Stimulated activated CD4-positive, alpha-beta T cell treated with anti-CD3 and anti-CD28 coated beads, Interleukin-2, amount 100 ng/mL, for 24 hours (primary cell): ENCODE measurements around the gene C11orf54.
"Not testable (repeated sequence)": the region's sequence is repeated elsewhere in the genome, so short reads cannot be mapped to it uniquely, and the experiment has no call there.

ENCODE experiments used
- DNase-seq, 2 donors: peaks; one replicate each; pipeline ENCODE4 v3.0.0-alpha.2; 2020

The C11orf54 gene

DNA sequence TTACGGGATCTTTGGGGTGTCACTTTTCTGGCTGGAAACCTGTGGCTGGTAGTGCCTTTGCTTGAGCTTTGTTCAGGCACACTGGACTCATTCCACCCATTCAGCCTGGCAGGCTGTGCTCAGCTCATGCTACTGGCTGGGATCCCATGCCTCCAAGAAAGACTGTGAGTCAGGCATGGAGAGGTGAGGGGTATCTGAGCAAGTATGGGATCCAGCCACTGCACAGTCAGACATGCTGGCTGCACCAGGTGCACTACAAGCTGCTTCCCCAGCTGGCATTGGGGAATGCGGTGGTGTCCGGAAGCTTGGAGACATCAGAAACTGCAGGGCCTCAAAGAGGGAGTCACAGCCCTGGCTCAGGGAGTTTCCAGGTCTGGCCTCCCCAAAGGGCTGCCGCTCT, 30.7 kb downstream of the C11orf54 start:
- DNase-seq = no peak

DNA sequence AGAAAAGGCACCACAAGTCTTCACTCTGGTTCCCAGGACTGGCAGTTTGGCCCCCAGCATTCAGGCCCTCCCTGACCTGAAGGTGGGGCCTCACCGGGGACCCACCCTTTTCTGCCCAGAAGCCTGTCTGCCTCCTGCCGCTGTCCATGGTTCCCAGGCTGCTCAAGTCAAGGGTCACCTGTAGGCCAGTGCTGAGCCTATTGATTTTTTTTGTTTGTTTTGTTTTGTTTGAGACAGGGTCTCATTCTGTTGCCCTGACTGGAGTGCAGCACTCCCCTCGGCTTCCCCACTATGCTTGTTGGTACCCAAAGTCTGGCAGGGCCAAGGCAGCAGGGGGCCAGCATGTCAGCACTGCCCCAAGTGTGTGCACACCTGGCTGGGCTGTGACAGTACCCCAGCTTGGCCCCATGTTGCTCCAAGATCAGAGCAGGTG, 31.6 kb downstream of the C11orf54 start:
- DNase-seq = no peak

DNA sequence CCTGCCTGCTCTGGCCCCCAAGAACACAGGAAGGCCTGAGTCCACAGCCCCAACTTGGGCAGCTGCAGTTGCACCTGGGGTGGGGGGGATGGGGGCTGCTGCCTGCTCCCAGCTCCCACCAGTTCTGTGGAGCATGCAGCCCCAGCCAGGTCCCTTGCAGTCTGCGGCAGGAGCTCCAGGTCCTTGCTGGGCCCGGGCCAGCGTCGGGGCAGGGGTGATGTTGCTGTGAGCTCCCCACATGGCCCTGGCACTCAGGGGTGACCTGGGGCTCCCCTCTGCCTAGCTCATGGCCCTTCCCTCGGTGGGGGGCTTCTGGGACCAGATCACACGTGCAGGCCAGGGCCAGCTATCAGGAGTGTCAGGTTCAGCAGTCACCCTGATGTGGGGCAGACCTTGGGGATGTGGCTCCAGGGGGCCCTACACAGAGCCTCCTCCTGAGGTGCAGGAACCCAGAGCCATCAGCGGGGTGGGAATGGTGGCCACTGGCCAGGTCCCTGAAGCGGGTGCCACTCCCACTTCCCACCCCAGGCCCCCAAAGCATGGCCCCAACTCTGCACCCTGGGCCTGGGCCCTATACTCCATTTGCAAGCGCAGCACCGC, 32.2 kb downstream of the C11orf54 start:
- DNase-seq = no peak

DNA sequence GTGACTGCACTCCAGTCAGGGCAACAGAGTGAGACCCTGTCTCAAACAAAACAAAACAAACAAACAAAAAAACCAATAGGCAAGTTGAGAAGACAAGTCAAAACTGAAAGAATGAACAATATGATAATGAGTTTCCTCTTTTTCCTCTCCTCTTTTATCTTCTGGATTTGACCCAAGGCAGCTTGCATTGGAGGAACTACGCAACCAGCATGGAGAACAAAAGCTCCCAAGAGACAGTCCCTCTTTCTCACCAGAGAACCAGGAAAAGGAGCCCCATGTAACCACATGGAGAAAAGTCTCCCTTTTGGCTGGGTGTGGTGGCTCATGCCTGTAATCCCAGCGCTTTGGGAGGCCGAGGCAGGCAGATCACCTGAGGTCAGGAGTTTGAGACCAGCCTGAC, 33.1 kb downstream of the C11orf54 start:
- not testable (repeated sequence) for DNase-seq

DNA sequence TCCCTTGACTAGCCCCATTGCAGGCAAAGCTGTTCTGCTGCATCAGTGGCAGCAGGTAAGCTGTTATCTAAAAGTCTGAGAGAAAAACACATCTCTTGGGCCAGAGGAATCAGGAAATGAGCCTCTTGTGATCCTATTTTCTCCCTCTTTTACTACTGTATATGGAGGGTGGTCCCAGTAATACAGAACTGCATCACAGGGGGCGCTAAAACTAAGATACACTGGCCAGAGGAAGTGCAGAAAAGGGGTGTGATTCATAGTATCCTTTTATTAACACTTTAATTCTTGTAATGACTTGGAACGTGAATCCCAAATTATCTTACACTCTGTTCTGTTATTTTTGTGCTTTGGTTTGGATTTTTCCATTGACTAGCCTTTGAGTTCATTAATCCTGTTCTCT, 33.8 kb downstream of the C11orf54 start:
- no peak for DNase-seq

DNA sequence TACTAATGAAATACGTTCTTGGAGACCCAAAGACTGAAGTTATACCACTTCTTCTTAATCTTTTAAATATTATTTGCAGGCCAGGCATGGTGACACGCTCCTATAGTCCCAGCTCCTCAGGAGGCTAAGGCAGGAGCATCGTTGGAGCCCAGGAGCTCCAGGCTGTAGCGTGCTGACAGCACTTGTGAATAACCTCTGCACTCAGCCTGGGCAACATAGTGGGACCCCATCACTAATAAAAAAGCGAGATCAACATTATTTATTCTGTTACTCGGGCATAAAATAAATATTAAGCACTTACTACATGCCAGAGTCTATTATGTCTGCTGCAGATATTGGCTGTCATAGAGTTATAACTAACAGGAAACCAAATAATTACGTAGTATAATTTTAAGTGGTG, 41.9 kb downstream of the C11orf54 start:
- DNase-seq = no peak

DNA sequence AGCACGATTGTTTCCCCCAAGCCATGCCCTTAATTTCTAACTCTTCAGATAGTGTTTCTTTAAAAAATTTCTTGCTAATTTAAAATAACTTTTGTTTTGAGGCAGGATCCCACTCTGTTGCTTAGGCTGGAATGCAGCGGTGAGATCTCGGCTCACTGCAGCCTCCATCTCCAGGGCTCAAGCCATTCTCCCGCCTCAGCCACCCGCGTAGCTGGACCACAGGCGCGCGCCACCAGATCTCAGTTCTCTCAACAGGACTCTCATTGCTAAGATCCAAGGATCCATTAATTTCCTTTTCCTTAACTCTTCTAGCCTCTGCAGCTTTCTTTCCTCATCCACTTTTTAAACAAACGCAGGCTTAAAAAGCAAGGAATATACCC, 42.3 kb downstream of the C11orf54 start:
- DNase-seq = no peak

DNA sequence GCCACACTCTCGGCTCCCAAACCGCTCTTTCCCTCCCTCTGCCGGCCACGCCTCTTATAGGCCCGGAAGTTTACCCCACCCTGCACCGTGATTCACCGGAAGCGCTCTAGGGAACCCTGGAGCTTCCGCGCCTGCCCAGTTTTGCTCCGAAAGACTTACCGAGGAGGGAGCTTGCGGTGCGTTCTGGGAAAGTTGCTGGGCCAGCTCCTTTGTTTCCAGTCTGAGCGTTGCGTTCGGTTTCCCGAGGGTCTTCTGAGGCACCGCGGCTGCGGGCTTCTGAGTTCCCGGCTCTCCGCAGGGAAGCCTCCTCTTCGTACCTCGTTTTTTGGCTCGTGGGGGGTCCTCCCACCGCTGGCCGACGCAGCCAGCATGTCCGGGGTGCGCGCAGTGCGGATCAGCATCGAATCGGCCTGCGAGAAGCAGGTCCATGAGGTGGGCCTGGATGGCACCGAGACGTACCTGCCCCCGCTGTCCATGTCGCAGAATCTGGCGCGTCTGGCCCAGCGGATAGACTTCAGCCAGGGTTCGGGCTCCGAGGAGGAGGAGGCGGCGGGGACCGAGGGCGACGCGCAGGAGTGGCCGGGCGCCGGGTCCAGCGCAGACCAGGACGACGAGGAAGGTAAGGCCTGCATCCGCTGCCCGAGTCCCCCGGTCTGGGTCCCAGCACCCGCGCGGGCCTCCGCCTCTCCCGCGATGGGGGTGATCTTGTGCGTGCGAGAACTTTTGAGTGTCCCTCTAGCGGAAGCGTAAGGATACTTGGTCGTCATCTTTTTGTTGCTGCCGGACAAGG, 42.9 kb downstream of the C11orf54 start, which contains the start of gene MED17:
MED17 (plus strand) TSS at position 138 of the 790 bp plus-strand sequence; CDS start at position 370, 232 bp downstream.
- DNase-seq = peak; percentile 90 to 94

DNA sequence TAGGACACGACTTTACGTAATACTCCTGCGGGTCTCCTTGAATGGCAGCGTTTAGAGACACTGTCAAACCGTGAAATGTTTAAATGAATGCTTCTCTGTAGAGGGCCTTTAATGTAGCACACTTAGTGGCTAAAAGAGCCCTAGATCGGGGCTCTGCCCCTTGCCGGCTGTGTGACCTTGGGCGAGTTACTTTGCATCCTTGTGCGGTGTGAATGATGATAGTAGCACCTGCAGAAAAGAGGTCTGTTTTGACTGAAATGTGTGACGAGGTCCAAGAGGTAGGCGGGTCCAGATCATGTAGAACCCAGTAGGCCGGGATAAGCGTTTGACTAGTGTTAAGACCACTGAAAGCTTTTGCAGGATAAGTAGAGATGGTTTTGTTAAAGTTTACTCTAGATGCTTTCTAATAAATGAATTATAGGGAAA, 43.5 kb downstream of the C11orf54 start:
- peak in 1 of 2 donors; percentile 15 for DNase-seq

DNA sequence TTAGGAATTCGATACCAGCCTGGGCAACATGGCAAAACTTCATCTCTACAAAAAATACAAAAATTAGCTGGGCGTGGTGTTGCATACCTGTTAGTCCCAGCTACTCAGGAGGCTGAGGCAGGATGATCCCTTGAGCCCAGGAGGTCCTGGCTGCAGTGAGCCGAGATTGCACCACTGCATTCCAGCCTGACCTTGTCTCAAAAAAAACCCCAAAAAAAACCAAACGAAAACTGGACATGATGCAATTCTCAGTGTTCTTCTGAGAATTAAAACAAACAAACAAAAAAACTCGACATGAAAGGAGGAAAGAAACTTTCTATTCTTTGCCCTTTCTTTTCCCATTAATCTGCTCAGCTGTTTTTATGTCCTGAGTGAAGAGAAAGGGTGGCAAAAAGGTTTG, 50.0 kb downstream of the C11orf54 start:
- DNase-seq = no peak

DNA sequence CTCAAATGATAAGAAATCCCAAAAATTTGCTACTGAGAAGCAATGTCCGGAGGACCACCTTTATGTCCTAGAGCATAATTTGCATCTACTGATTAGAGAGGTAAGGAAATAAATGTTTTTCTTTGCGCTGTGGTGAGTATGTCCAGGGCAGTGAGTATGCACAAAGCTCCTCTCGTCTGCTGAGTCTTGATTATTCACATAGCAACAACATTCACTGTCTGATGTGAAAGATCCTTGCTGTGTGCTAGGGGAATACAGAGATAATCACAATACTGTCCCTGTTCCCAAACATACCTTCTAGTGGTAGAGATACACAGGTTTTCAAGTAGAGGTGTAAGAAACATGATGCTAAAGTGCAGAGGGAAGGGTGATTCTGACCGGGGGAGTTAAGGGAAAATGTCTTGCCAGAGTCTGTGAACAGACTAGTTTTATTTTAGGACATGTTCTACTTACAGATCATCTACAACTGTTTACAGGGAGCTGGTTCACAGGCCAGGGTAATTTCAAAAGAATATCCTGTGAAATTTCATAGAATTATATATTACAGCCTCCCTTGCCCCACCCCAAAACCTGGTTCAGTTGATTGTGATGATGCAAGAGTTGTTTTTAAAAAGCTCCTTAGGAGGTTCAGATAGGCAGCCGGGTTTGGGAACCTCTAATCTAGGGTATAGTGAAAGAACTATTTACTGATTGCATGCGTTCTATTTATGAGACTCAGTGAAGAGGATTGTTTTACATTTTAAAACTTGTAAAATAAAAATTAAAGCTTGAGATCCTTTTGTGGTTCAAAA, 55.2 kb downstream of the C11orf54 start:
- no peak for DNase-seq

DNA sequence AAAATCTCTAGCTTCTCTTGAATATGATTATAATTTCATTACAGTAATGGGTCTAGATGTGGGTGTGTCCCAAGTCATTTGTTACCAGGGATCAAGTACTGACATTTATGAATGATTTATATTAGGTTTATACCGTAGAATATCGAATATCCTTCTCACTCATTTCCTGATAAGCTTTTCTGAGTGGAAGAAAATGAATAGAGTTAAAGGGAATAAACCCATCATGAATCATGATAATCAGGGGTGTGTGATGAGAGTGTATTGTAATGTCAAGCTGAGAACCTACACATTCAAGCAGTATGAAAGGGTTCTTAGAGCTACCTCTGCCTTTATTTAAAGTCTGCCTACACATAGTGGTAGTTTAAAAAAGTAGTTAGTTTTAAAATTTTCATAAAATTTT, 59.9 kb downstream of the C11orf54 start:
- DNase-seq = no peak

DNA sequence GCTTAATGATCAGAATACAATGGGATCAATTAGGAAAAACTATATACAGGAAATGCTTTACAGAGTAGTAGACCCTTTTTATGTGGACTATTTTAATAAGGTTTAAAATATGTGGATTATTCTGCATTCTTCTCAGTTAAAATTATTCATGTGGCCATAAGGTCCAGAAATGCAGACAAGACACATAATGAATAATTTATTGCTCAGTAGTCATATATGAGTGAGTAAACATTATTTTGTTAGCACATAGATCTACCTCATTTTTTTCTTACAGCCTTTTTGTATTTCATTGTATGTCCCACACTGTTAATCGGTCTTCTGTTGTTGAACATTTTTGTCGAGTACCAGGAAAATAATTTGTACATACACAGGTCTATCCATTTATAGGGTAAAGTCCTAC, 63.4 kb downstream of the C11orf54 start:
- DNase-seq = no peak

DNA sequence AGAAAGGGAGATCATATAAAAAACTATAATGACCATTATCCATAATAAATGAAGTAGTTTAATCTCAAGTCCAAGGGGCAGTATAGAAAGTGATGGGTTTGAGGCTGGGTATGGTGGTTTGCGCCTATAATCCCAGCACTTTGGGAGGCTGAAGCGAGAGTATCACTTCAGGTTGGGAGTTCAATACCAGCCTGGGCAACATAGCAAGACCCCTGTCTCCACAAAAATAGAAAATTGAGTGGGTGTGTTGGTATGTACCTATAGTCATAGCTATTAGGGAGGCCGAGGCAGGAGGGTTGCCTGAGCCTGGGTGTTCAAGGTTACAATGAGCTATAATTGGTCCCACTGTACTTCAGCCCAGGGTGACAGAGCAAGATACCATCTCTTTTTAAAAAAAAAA, 66.5 kb downstream of the C11orf54 start:
- no peak for DNase-seq

DNA sequence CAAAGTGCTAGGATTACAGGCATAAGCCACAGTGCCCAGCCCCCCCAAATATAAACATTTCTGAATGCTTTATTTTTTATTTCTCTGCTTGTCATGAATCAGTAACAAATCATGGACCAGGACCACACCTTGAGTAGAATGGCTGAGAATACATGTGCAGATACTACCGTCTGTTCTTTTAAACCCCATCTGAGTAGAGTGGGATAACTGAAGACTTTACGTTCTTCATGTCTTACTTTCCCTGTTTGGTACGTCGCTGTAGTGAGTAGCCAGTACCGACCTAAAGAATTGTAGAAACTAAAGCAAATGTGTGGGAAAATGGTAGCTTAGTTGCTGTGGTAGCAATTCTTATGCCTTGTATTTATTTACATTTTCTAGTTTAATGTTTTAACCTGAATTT, 72.5 kb downstream of the C11orf54 start:
- no peak for DNase-seq
